HCT116 (cell line): ENCODE results near the gene SORT1. TPM values are rescaled to one million over a fixed set of nuclear protein-coding genes. Genes with fewer than 3 reads are reported as not detected.
A peak's percentile ranks its signal among the peaks of the same experiment; 100 is the strongest.

Experiments
- ATAC-seq: fragments of 200-7000 bp; cut with Tn5 transposase; 2 replicates; pipeline ENCODE4 v1.9.1; 2020; ENCODE audit warnings: mild to moderate bottlenecking, moderate library complexity
- BruUV-seq: library from RNA; stranded (reverse); fragments of 400-500 nt; replicated peaks from 2 replicates; lab custom pipeline; 2021; lab: Mats Ljungman, UMichigan
- CTCF ChIA-PET: fragments of 300-600 bp; sonication (Branson Sonifier 250); formaldehyde crosslinking; loops from one replicate; lab custom pipeline; 2021; ENCODE audit warnings: antibody characterized with exemption; lab: Charles Lee
- POLR2A ChIA-PET: fragments of 300-600, 350-600 bp; sonication (Branson Sonifier 250); formaldehyde crosslinking; loops from one replicate; lab custom pipeline; 2021; ENCODE audit warnings: antibody characterized with exemption; lab: Charles Lee
- RAD21 ChIA-PET, 2 experiments: fragments of 300-600 bp; sonication (Branson Sonifier 250); formaldehyde crosslinking; loops; one replicate each; lab custom pipeline; 2023; ENCODE audit warnings: low total read pairs in 2 of 2; ENCODE audit not compliant: uncharacterized antibody in 2 of 2, unreplicated experiment in 2 of 2, low non-redundant PET in 1 of 2; lab: Charles Lee
- DNase-seq: peaks from one replicate; pipeline ENCODE4 v3.0.0-alpha.2; 2010; ENCODE audit warnings: low read depth, low spot score
- H2AFZ ChIP-seq: fragments of 200-600 bp; shearing (Covaris generic), sonication (generic); 2 replicates; pipeline ENCODE4 v1.6.1; 2017; ENCODE audit warnings: low read depth, mixed run types, mixed read lengths, antibody characterized with exemption, low read length; ENCODE audit not compliant: poor library complexity, severe bottlenecking
- H3K27ac ChIP-seq: 2 replicates; pipeline ENCODE4 v1.5.1; 2012; ENCODE audit warnings: low read depth, low read length
- H3K27me3 ChIP-seq: fragments of 200-600 bp; sonication (generic); 2 replicates; pipeline ENCODE4 v1.6.1; 2016; ENCODE audit warnings: mixed run types, low read length, mixed read lengths; ENCODE audit not compliant: insufficient read depth
- H3K36me3 ChIP-seq, 2 experiments: fragments of 200-500 bp in 1 of 2; fragments of 200-600 bp in 1 of 2; sonication (Bioruptor generic) in 1 of 2; sonication (generic) in 1 of 2; 2 replicates each; pipeline versions ENCODE4 v1.5.1 to v1.6.1; 2014 to 2016; ENCODE audit warnings: low read length in 2 of 2, inconsistent platforms in 1 of 2, mixed read lengths in 1 of 2, mixed run types in 1 of 2; ENCODE audit not compliant: insufficient read depth in 2 of 2, control insufficient read depth in 1 of 2
- H3K4me1 ChIP-seq, 2 experiments: fragments of 200-600 bp in 1 of 2; sonication (generic) in 1 of 2; 2 replicates each; pipeline versions ENCODE4 v1.5.1 to v1.6.1; 2012 to 2017; ENCODE audit warnings: low read length in 2 of 2, inconsistent platforms in 1 of 2, mild to moderate bottlenecking in 1 of 2, mixed read lengths in 1 of 2, mixed run types in 1 of 2, moderate library complexity in 1 of 2; ENCODE audit not compliant: insufficient read depth in 2 of 2, control insufficient read depth in 1 of 2
- H3K4me2 ChIP-seq: fragments of 200-600 bp; sonication (generic); 2 replicates; pipeline ENCODE4 v1.6.1; 2017; ENCODE audit warnings: mixed run types, low read length, mixed read lengths
- H3K4me3 ChIP-seq, 2 experiments: fragments of 200-600 bp in 1 of 2; sonication (generic) in 1 of 2; replicated peaks in 1 of 2; 2 replicates each; pipeline ENCODE4 v1.5.1; 2011 to 2016; ENCODE audit warnings: low read length in 2 of 2, control low read depth in 1 of 2, low read depth in 1 of 2, mild to moderate bottlenecking in 1 of 2, mixed read lengths in 1 of 2, mixed run types in 1 of 2
- H3K79me2 ChIP-seq: fragments of 200-600 bp; sonication (generic); 2 replicates; pipeline ENCODE4 v1.6.1; 2017; ENCODE audit warnings: mild to moderate bottlenecking, mixed run types, low read length, moderate library complexity, mixed read lengths; ENCODE audit not compliant: insufficient read depth
- H3K9ac ChIP-seq: fragments of 200-600 bp; sonication (generic); 2 replicates; pipeline ENCODE4 v1.6.1; 2016; ENCODE audit warnings: low read length, mixed read lengths
- H3K9me2 ChIP-seq: fragments of 200-600 bp; sonication (generic), shearing (Covaris generic); 2 replicates; pipeline ENCODE4 v1.6.1; 2017; ENCODE audit warnings: mixed run types, mild to moderate bottlenecking, moderate library complexity; ENCODE audit not compliant: insufficient read depth
- H3K9me3 ChIP-seq, 2 experiments: fragments of 200-500 bp in 1 of 2; fragments of 200-600 bp in 1 of 2; sonication (Bioruptor generic) in 1 of 2; sonication (generic) in 1 of 2; 2 replicates each; pipeline ENCODE4 v1.6.1; 2014 to 2017; ENCODE audit warnings: low read length in 2 of 2, mixed read lengths in 2 of 2, inconsistent platforms in 1 of 2, low read depth in 1 of 2, mild to moderate bottlenecking in 1 of 2, mixed run types in 1 of 2, moderate library complexity in 1 of 2; ENCODE audit not compliant: control insufficient read depth in 1 of 2, insufficient read depth in 1 of 2
- H4K20me1 ChIP-seq: fragments of 200-600 bp; sonication (generic), shearing (Covaris generic); 2 replicates; pipeline ENCODE4 v1.6.1; 2017; ENCODE audit warnings: mixed run types, mild to moderate bottlenecking, moderate library complexity; ENCODE audit not compliant: insufficient read depth
- ATF3 ChIP-seq: IDR thresholded peaks from 2 replicates; pipeline ENCODE4 v1.6.1; 2012
- CBX3 ChIP-seq: IDR thresholded peaks from 2 replicates; pipeline ENCODE4 v1.6.1; 2012; ENCODE audit warnings: low read depth
- EGR1 ChIP-seq: IDR thresholded peaks from 2 replicates; pipeline ENCODE4 v1.6.1; 2012; ENCODE audit warnings: low read depth
- EZH2 ChIP-seq: fragments of 200-600 bp; sonication (generic); IDR thresholded peaks from 2 replicates; pipeline ENCODE4 v1.6.1; 2017; ENCODE audit warnings: antibody characterized with exemption, mixed run types
- EZH2phosphoT487 ChIP-seq: fragments of 200-600 bp; IDR thresholded peaks from 2 replicates; pipeline ENCODE4 v1.6.1; 2018; ENCODE audit warnings: antibody characterized with exemption, borderline replicate concordance
- SP1 ChIP-seq: IDR thresholded peaks from 2 replicates; pipeline ENCODE4 v1.6.1; 2012; ENCODE audit warnings: low read depth
- intact Hi-C: fragments of 100-400 bp; cut with micrococcal nuclease; formaldehyde crosslinking; loops from 2 replicates; pipeline ENCODE4 v1.10.0; 2022
- total RNA-seq: library from RNA; stranded (reverse); gene quantifications from one replicate; pipeline ENCODE4 v1.2.1, GENCODE V29; 2021; ENCODE audit not compliant: unreplicated experiment

Gene SORT1
- total RNA-seq, 1 experiment from 2014 or later, result 20.2 TPM

DNA sequence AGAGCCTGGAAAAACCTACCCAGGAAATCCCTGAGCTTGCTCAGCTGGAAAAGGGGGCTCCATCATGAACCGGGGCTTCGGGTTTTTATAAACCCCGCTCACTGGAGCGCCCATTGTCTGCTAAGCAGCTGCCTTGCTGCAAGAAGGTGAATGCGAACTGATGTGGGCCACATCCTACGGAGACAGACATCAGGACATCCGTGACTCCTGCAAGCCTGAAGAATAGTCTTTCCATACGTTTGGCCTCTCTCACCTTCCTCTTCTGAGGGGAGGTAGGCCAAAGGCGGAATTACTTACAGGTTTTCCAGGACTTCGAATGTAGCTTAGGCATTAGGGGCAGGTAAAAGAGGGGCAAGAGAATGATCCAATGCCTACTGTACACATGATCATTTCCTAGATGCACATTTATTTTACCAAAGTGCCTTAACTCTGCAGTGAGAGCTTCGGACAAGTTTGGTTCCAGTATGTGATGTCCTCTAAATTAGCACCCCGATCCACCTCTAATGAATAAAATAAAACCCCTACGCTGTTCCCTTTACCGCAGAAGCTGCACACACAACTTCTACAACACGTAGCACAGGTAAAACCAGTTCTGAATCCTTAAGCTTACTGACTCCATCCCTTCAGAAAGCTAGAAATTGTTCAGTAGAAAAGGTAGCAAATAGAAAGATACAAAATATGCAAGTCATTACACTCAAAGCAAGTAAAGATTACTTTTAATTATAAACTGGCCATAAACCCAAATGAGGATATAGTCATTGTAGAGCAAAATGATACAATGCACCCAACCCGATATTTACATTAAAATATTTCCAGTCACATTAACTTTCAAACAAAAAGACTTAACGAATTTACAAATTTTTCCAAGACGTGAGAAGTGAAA, 866 bp upstream of the SORT1 start (continued):
- TF ChIP-seq EGR1 (no peak), EZH2 (no peak)
- TF ChIP-seq, all 23 proteins: peak for 0

GRCh38 chr1:109396871-109397580, 692 bp downstream of the SORT1 start:
- Histone ChIP-seq H2AFZ (no peak overlapping the region), H3K9me3 (no peaks in the 10 kb centered on the region), H3K27ac (no peak overlapping the region; the same call in 1 of the 2 replicates), H3K9ac (peak overlapping the region; percentile 4; the same call in 1 of the 2 replicates), H3K4me3 (peak overlapping the region; percentile 36 to 62), H3K9me2 (no peaks in the 10 kb centered on the region), H3K4me1 (peaks cover 11 to 21% of the 10 kb centered on the region in 2 experiments), H3K4me2 (peak overlapping the region; percentile 95), H4K20me1 (no peaks in the 10 kb centered on the region), H3K27me3 (no peaks in the 10 kb centered on the region; the same call in 1 of the 2 replicates), H3K36me3 (peaks cover 7 to 9% of the 10 kb centered on the region in 2 experiments; a peak in 3 of 4 replicates), H3K79me2 (no peaks in the 10 kb centered on the region)
- POLR2A ChIA-PET, result interaction anchor here (0.7 kb wide), 1 partner anchor 140 kb away, joined by 3 read pairs; no protein-coding TSS in a partner anchor
- DNase-seq (no peak), ATAC-seq (no peak)
- BruUV-seq, result TSS peak; percentile 44
- TF ChIP-seq CBX3 (no peak), SP1 (no peak), ATF3 (no peak), EZH2phosphoT487 (no peak)
- intact Hi-C loops, result loop anchor here (5.0 kb wide), 2 partner anchors 135 to 1615 kb away; no protein-coding TSS in a partner anchor
- RAD21 ChIA-PET, result no interaction called here
- CTCF ChIA-PET, result interaction anchor here (2.0 to 5.6 kb wide), 2 partner anchors 114 to 119 kb away, joined by 4 to 95 read pairs; partner anchors contain the start of gene PSRC1
